Right lobe of liver (tissue), 6 donors: Measurements from ENCODE around the gene KRT80. TPM values are rescaled to one million over a fixed set of nuclear protein-coding genes. Genes with fewer than 3 reads are reported as not detected.

Source experiments
- ATAC-seq, 4 donors: fragments of 200-7000 bp; cut with Tn5 transposase; one replicate each; pipeline ENCODE4 v1.9.1; 2020; ENCODE audit warnings: mild to moderate bottlenecking in 4 of 4, moderate library complexity in 4 of 4
- DNase-seq, 3 donors: peaks; one replicate each; pipeline ENCODE4 v3.0.0-alpha.2; 2020
- H3K27ac ChIP-seq, 3 donors: fragments of 200-600 bp; one replicate each; pipeline ENCODE4 v1.8.0; 2022
- H3K27me3 ChIP-seq, 2 donors: fragments of 200-600 bp; one replicate each; pipeline ENCODE4 v1.8.0; 2022
- H3K36me3 ChIP-seq, 4 donors: fragments of 200-600 bp; sonication (generic) in 1 of 4; one replicate each; pipeline versions ENCODE4 v1.5.1 to v1.8.0; 2017 to 2022; ENCODE audit warnings: control low read depth in 1 of 4
- H3K4me1 ChIP-seq, 4 donors: fragments of 200-600 bp; sonication (generic) in 1 of 4; one replicate each; pipeline versions ENCODE4 v1.5.1 to v1.8.0; 2017 to 2022; ENCODE audit warnings: control low read depth in 1 of 4
- H3K4me3 ChIP-seq, 3 donors: fragments of 200-600 bp; one replicate each; pipeline ENCODE4 v1.8.0; 2022
- H3K9me3 ChIP-seq, 4 donors: fragments of 200-600 bp; sonication (generic) in 1 of 4; one replicate each; pipeline versions ENCODE4 v1.5.1 to v1.8.0; 2017 to 2022; ENCODE audit warnings: control low read depth in 1 of 4
- POLR2A ChIP-seq: fragments of 450-650 bp; IDR thresholded peaks from one replicate; pipeline ENCODE4 v1.6.1; 2017; ENCODE audit warnings: antibody characterized with exemption, mild to moderate bottlenecking
- WGBS: methylation state at CpG from one replicate; pipeline ENCODE4 v1.1.6; 2018; ENCODE audit warnings: low coverage, low lambda C conversion rate; ENCODE audit not compliant: insufficient coverage; ENCODE audit errors: missing lambda C conversion rate; 5-methylcytosine and 5-hydroxymethylcytosine counted together
- intact Hi-C, 2 donors: fragments of 100-400 bp; cut with DNase I; formaldehyde crosslinking; loops; one replicate each; pipeline versions ENCODE4 v1.11.2 to v1.14.1; 2022
- total RNA-seq, 6 experiments: library from RNA; depleted of rRNA in 2 of 6; stranded (reverse); fragments of >200 nt in 2 of 6; fragmentation: NEBNext Ultra II Directional in 3 of 6; extraction: Animal tissue kit (Norgen Biotek cat#: 25700) in 3 of 6; gene quantifications; one replicate each; pipeline versions ENCODE4 v1.1.0 to v1.2.4, GENCODE V29; 2016 to 2023
- TF ChIP-seq, protein P1 (sequence below), 4 donors: fragments of 200-600 bp in 3 of 4; fragments of 450-650 bp in 1 of 4; IDR thresholded peaks; one replicate each; pipeline versions ENCODE4 v1.5.1 to v1.8.0; 2016 to 2022; ENCODE audit warnings: antibody characterized with exemption in 4 of 4, mild to moderate bottlenecking in 2 of 4
- donor health status: DM: no; HTN: yes; CAD: no.
- donor health status: DM: no; HTN: no; CAD: no.
- donor health status: DM: no; HTN: no; CAD: no.
- donor health status: DM: no; HTN: yes; CAD: no.
- donor health status: DM: no; HTN: yes; CAD: no.

Gene KRT80
- total RNA-seq, 6 experiments from 2014 or later, result 0.09 to 0.51 (median 0.15) TPM

GRCh38 chr12:52151837-52152783 lies 39.7 kb downstream of the KRT80 start:
- Histone ChIP-seq H3K4me3 (peak overlapping the region in 1 of 3 donors; percentile 41), H3K4me1 (no peaks in the 10 kb centered on the region)
- 71% methylated on average over 1 of the region's 63 CpGs for WGBS

DNA sequence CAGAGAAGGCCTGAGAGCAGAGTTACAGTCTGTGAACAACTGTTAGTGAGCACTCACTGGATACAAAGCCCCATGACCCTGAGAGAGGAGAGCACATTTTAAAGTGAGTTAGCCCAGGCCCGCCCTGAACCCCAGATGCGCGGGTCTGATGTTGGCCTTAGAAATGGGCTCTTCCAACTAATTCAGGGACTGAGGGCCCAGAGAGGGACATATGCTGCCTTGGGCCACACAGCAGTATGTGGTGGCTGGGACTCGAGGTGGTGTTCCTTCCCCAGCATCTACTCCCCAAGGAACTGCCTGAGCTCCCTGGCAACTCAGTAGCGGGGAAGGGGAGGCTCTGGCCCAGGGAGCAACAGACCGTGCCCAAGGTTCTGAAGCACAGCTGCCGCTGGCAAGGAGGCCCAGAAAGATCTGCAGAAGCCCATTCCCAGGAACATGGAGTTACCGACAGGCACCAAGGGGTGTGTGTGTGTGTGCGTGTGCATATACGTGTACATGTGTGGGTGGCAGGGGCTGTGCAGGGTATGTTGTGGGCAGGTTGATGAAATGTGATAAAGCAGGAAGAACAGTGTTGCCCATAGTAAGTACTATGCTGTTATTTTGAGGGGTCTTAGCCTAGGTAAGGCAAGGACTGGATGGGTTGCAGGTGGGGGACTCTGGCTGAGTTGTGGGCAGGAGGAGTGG lies 40.5 kb downstream of the KRT80 start:
- Histone ChIP-seq H3K4me3 (no peak overlapping the region), H3K36me3 (no peaks in the 10 kb centered on the region), H3K4me1 (no peaks in the 10 kb centered on the region), H3K9me3 (no peaks in the 10 kb centered on the region), H3K27ac (no peak overlapping the region), H3K27me3 (no peaks in the 10 kb centered on the region)
- TF ChIP-seq, protein P1, sequence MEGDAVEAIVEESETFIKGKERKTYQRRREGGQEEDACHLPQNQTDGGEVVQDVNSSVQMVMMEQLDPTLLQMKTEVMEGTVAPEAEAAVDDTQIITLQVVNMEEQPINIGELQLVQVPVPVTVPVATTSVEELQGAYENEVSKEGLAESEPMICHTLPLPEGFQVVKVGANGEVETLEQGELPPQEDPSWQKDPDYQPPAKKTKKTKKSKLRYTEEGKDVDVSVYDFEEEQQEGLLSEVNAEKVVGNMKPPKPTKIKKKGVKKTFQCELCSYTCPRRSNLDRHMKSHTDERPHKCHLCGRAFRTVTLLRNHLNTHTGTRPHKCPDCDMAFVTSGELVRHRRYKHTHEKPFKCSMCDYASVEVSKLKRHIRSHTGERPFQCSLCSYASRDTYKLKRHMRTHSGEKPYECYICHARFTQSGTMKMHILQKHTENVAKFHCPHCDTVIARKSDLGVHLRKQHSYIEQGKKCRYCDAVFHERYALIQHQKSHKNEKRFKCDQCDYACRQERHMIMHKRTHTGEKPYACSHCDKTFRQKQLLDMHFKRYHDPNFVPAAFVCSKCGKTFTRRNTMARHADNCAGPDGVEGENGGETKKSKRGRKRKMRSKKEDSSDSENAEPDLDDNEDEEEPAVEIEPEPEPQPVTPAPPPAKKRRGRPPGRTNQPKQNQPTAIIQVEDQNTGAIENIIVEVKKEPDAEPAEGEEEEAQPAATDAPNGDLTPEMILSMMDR (IDR thresholded peaks at IDR 0.05), result no peak
- TF ChIP-seq POLR2A, result no peak
- DNase-seq (peak in 1 of 3 donors; percentile 44), ATAC-seq (no peak)
- intact Hi-C loops, result loop anchor here (5.0 to 10.0 kb wide), 3 partner anchors 174 to 726 kb away; partner anchors contain the start of gene KRT83 (in 2 of the 2)
- 79% methylated on average over 2 of the region's 10 CpGs for WGBS

More at GRCh38 chr12:52151837-52152783, 39.7 kb downstream of the KRT80 start:
- no peak overlapping the region for H3K27ac ChIP-seq
- H3K36me3 ChIP-seq, result no peaks in the 10 kb centered on the region
- H3K9me3 ChIP-seq, result no peaks in the 10 kb centered on the region
- DNase-seq, result peak; percentile 70 to 74 (median 71)
- peak; percentile 72 to 78 (median 73) for ATAC-seq
- H3K27me3 ChIP-seq, result no peaks in the 10 kb centered on the region
- intact Hi-C loops, result loop anchor here (5.0 to 10.0 kb wide), 3 partner anchors 173 to 725 kb away; partner anchors contain the start of gene KRT83 (in 2 of the 2)
- no peak for TF ChIP-seq POLR2A
- TF ChIP-seq, protein P1 (IDR thresholded peaks at IDR 0.05), result peak; percentile 77 to 95 (median 87)

GRCh38 chr12:52149651-52150241 lies 42.1 kb downstream of the KRT80 start:
- WGBS, result no CpG with 5 or more reads among the region's 5 CpGs
- no peaks in the 10 kb centered on the region for H3K4me1 ChIP-seq
- TF ChIP-seq, protein P1 (IDR thresholded peaks at IDR 0.05), result no peak
- H3K4me3 ChIP-seq, result no peak overlapping the region
- no peaks in the 10 kb centered on the region for H3K9me3 ChIP-seq
- DNase-seq, result peak in 1 of 3 donors; percentile 50
- H3K36me3 ChIP-seq, result no peaks in the 10 kb centered on the region
- no peaks in the 10 kb centered on the region for H3K27me3 ChIP-seq
- intact Hi-C loops, result loop anchor here (5.0 to 10.0 kb wide), 3 partner anchors 175 to 728 kb away; partner anchors contain the start of gene KRT83 (in 2 of the 2)
- H3K27ac ChIP-seq, result no peak overlapping the region
- no peak for ATAC-seq

DNA sequence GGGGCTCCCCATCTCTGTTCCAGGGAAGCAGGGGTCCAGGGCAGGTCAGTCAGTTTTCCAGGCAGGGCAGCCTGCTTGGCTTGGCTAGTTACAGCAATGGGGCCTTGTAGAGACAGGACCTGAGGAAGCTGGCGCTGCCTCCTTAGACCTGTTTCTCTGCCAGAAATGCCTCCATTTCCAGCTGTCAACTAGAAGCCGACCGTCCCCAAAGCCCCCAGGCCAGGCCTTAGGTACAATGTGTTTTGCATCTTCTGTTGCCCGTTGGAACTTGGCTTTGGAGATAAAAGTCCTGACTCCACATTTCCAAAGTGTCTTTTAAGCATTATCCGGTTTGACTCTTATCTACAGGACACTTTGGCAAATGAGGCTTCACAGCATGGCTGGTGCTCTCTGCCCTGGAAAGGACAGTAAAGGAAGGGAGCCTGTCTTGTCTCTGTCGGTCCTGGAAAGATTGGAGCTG lies 42.6 kb downstream of the KRT80 start:
- DNase-seq, result peak in 1 of 3 donors; percentile 28
- no peaks in the 10 kb centered on the region for H3K36me3 ChIP-seq
- no peaks in the 10 kb centered on the region for H3K4me1 ChIP-seq
- intact Hi-C loops, result no loop called here
- no peak overlapping the region for H3K4me3 ChIP-seq
- no peak for TF ChIP-seq POLR2A
- TF ChIP-seq, protein P1 (IDR thresholded peaks at IDR 0.05), result no peak
- H3K27me3 ChIP-seq, result no peaks in the 10 kb centered on the region
- H3K27ac ChIP-seq, result no peak overlapping the region
- WGBS, result 44% methylated on average over 5 of the region's 6 CpGs
- peak in 2 of 4 donors; percentile 33 to 40 for ATAC-seq
- no peaks in the 10 kb centered on the region for H3K9me3 ChIP-seq
